HFFc6 (cell line): Measurements from ENCODE around the gene TMEM175. TPM values are rescaled to one million over a fixed set of nuclear protein-coding genes. Genes with fewer than 3 reads are reported as not detected.
A peak's percentile ranks its signal among the peaks of the same experiment; 100 is the strongest.

Experiments
- DNase-seq: peaks from one replicate; pipeline ENCODE4 v3.0.0-alpha.2; 2018
- H3K27ac Mint-ChIP-seq: 2 replicates; pipeline ENCODE4 v1.8.0; 2020; ENCODE audit warnings: mild to moderate bottlenecking, mixed read lengths
- H3K27me3 Mint-ChIP-seq: 2 replicates; pipeline ENCODE4 v1.8.0; 2021; ENCODE audit warnings: mild to moderate bottlenecking, moderate library complexity, mixed read lengths; ENCODE audit not compliant: insufficient read depth
- H3K36me3 Mint-ChIP-seq: 2 replicates; pipeline ENCODE4 v1.8.0; 2021; ENCODE audit warnings: low read depth, mixed read lengths
- H3K4me1 Mint-ChIP-seq: 2 replicates; pipeline ENCODE4 v1.8.0; 2020; ENCODE audit warnings: low read depth, mixed read lengths
- H3K4me3 Mint-ChIP-seq: 2 replicates; pipeline ENCODE4 v1.8.0; 2020; ENCODE audit warnings: mild to moderate bottlenecking, moderate library complexity, mixed read lengths
- H3K9me3 Mint-ChIP-seq: 2 replicates; pipeline ENCODE4 v1.8.0; 2020; ENCODE audit warnings: mild to moderate bottlenecking, mixed read lengths
- CTCF ChIP-seq: fragments of 200-600 bp; sonication (generic); IDR thresholded peaks from 2 replicates; pipeline ENCODE4 v1.5.0; 2021; ENCODE audit warnings: antibody characterized with exemption, mild to moderate bottlenecking
- long read RNA-seq: library from polyadenylated mRNA; unstranded; transcript quantifications from one replicate; pipeline ENCODE4 v2.0.0, GENCODE V29; 2019
- total RNA-seq, 6 experiments: library from RNA; stranded (reverse); fragmentation: NEBNext Ultra II Directional; extraction: Animal tissue kit (Norgen Biotek cat#: 25700); gene quantifications; 2 replicates in 1 of 6; 3 replicates in 5 of 6; pipeline ENCODE4 v1.2.3, GENCODE V29; 2021

The TMEM175 gene
- 10 to 100 TPM; 27.8 to 41.8 (median 34.1) TPM for total RNA-seq
- long read RNA-seq, transcript TMEM175-201 (11 exons, 1,860 nt): major isoform, 23 of 49 reads
- long read RNA-seq, transcript TMEM175-212 (9 exons, 1,399 nt): minor isoform, 5 of 49 reads
- long read RNA-seq, partial matches to known transcripts: 5 of 49 reads
- long read RNA-seq, other reads (novel, unspliced or antisense): 13 of 49 reads

GRCh38 chr4:931960-932712 is at the start of gene TMEM175, which contains the start of gene GAK:
TMEM175 (plus strand) TSS chr4:932460; CDS start chr4:947740, 15,280 bp downstream.
GAK (minus strand) TSS chr4:932316; CDS start chr4:932187, 129 bp downstream.
- peak within 1 kb of the TSS; percentile 99 for H3K4me3 Mint-ChIP-seq
- H3K27ac Mint-ChIP-seq: peak within 1 kb of the TSS; percentile 90
- H3K9me3 Mint-ChIP-seq: no peaks in the 10 kb centered on the region
- 0 out of 2 replicates have a peak, but pooled peaks cover 3% of the 10 kb centered on the region for H3K36me3 Mint-ChIP-seq
- H3K4me1 Mint-ChIP-seq: peaks cover 22% of the 10 kb centered on the region
- no peaks in the 10 kb centered on the region; the same call in 1 of the 2 replicates for H3K27me3 Mint-ChIP-seq
- TF ChIP-seq CTCF: no peak
- peak; percentile 91 for DNase-seq

- Mint-ChIP-seq H3K9me3 (no peaks in the 10 kb centered on the region), H3K27me3 (peaks cover 3% of the 10 kb centered on the region; the same call in 1 of the 2 replicates), H3K4me3 (no peak overlapping the region), H3K4me1 (no peaks in the 10 kb centered on the region), H3K27ac (no peak overlapping the region), H3K36me3 (peaks cover 37% of the 10 kb centered on the region)
- no peak for DNase-seq
- TF ChIP-seq CTCF: no peak
Measured at GRCh38 chr4:882646-883045, 49.6 kb upstream of the TMEM175 start.

GRCh38 chr4:883377-884095 is 48.7 kb upstream of the TMEM175 start:
- H3K9me3 Mint-ChIP-seq: no peaks in the 10 kb centered on the region
- H3K4me1 Mint-ChIP-seq: no peaks in the 10 kb centered on the region
- H3K4me3 Mint-ChIP-seq: no peak overlapping the region
- peaks cover 35% of the 10 kb centered on the region for H3K36me3 Mint-ChIP-seq
- no peak overlapping the region for H3K27ac Mint-ChIP-seq
- DNase-seq: no peak
- H3K27me3 Mint-ChIP-seq: peaks cover 3% of the 10 kb centered on the region; the same call in 1 of the 2 replicates
- TF ChIP-seq CTCF: no peak

GRCh38 chr4:884259-884658 is 48.0 kb upstream of the TMEM175 start:
- H3K27me3 Mint-ChIP-seq: peaks cover 3% of the 10 kb centered on the region; the same call in 1 of the 2 replicates
- H3K9me3 Mint-ChIP-seq: no peaks in the 10 kb centered on the region
- H3K4me1 Mint-ChIP-seq: no peaks in the 10 kb centered on the region
- no peak for DNase-seq
- H3K36me3 Mint-ChIP-seq: peaks cover 31% of the 10 kb centered on the region
- no peak overlapping the region for H3K4me3 Mint-ChIP-seq
- H3K27ac Mint-ChIP-seq: no peak overlapping the region
- TF ChIP-seq CTCF: no peak

GRCh38 chr4:884896-885295 is 47.4 kb upstream of the TMEM175 start:
- H3K4me1 Mint-ChIP-seq: no peaks in the 10 kb centered on the region
- no peaks in the 10 kb centered on the region for H3K9me3 Mint-ChIP-seq
- H3K27me3 Mint-ChIP-seq: peaks cover 3% of the 10 kb centered on the region; the same call in 1 of the 2 replicates
- no peak overlapping the region for H3K4me3 Mint-ChIP-seq
- peaks cover 24% of the 10 kb centered on the region for H3K36me3 Mint-ChIP-seq
- H3K27ac Mint-ChIP-seq: no peak overlapping the region
- no peak for TF ChIP-seq CTCF
- no peak for DNase-seq
